ENCODE measurements around the gene TEPSIN. TPM values are rescaled to one million over a fixed set of nuclear protein-coding genes. Genes with fewer than 3 reads are reported as not detected.

TEPSIN gene
- total RNA-seq, 1 donor from 2014 or later: 50.1 TPM

- Mint-ChIP-seq H3K4me3 (no peak overlapping the region), H3K9me3 (no peaks in the 10 kb centered on the region), H3K36me3 (peaks cover 4% of the 10 kb centered on the region), H3K4me1 (ENCODE audit: unreplicated experiment) (no peaks in the 10 kb centered on the region), H3K27ac (no peak overlapping the region), H3K27me3 (no peaks in the 10 kb centered on the region)
- TF ChIP-seq CTCF (conservative IDR thresholded peaks at IDR 0.05): no peak
- DNase-seq (ENCODE audit: extremely low spot score, unreplicated experiment): no peak
Observed at GRCh38 chr17:81285894-81286293, 47.0 kb upstream of the TEPSIN start.

GRCh38 chr17:81285179-81285878, 46.5 kb upstream of the TEPSIN start:
- DNase-seq (ENCODE audit: extremely low spot score, unreplicated experiment): no peak
- no peak overlapping the region for H3K27ac Mint-ChIP-seq
- peaks cover 4% of the 10 kb centered on the region for H3K36me3 Mint-ChIP-seq
- H3K27me3 Mint-ChIP-seq: no peaks in the 10 kb centered on the region
- no peaks in the 10 kb centered on the region for H3K4me1 Mint-ChIP-seq (ENCODE audit: unreplicated experiment)
- H3K9me3 Mint-ChIP-seq: no peaks in the 10 kb centered on the region
- TF ChIP-seq CTCF (conservative IDR thresholded peaks at IDR 0.05): no peak
- no peak overlapping the region for H3K4me3 Mint-ChIP-seq

GRCh38 chr17:81282876-81283275, 44.0 kb upstream of the TEPSIN start:
- H3K4me1 Mint-ChIP-seq (ENCODE audit: unreplicated experiment): no peaks in the 10 kb centered on the region
- H3K27me3 Mint-ChIP-seq: no peaks in the 10 kb centered on the region
- no peak for TF ChIP-seq CTCF (conservative IDR thresholded peaks at IDR 0.05)
- DNase-seq (ENCODE audit: extremely low spot score, unreplicated experiment): no peak
- H3K27ac Mint-ChIP-seq: no peak overlapping the region
- H3K9me3 Mint-ChIP-seq: no peaks in the 10 kb centered on the region
- no peaks in the 10 kb centered on the region for H3K36me3 Mint-ChIP-seq
- H3K4me3 Mint-ChIP-seq: no peak overlapping the region

- Mint-ChIP-seq H3K4me3 (no peak overlapping the region), H3K27me3 (no peaks in the 10 kb centered on the region), H3K9me3 (no peaks in the 10 kb centered on the region), H3K4me1 (ENCODE audit: unreplicated experiment) (no peaks in the 10 kb centered on the region), H3K36me3 (no peaks in the 10 kb centered on the region), H3K27ac (no peak overlapping the region)
- no peak for DNase-seq (ENCODE audit: extremely low spot score, unreplicated experiment)
- TF ChIP-seq CTCF (conservative IDR thresholded peaks at IDR 0.05): no peak
Observed at GRCh38 chr17:81282141-81282540, 43.3 kb upstream of the TEPSIN start.

- H3K4me3 Mint-ChIP-seq: no peak overlapping the region
- H3K4me1 Mint-ChIP-seq (ENCODE audit: unreplicated experiment): no peaks in the 10 kb centered on the region
- no peaks in the 10 kb centered on the region for H3K27me3 Mint-ChIP-seq
- H3K36me3 Mint-ChIP-seq: peaks cover 3% of the 10 kb centered on the region
- no peak overlapping the region for H3K27ac Mint-ChIP-seq
- DNase-seq (ENCODE audit: extremely low spot score, unreplicated experiment): no peak
- H3K9me3 Mint-ChIP-seq: no peaks in the 10 kb centered on the region
- no peak for TF ChIP-seq CTCF (conservative IDR thresholded peaks at IDR 0.05)
Observed at GRCh38 chr17:81280571-81280970, 41.7 kb upstream of the TEPSIN start.
